ENCODE data around the gene CLECL1. TPM values are rescaled to one million over a fixed set of nuclear protein-coding genes. Genes with fewer than 3 reads are reported as not detected.

Gene CLECL1
- total and polyA plus RNA-seq, 2 of the 4 experiments (the other 2 are of a cell fraction) = not detected

DNA sequence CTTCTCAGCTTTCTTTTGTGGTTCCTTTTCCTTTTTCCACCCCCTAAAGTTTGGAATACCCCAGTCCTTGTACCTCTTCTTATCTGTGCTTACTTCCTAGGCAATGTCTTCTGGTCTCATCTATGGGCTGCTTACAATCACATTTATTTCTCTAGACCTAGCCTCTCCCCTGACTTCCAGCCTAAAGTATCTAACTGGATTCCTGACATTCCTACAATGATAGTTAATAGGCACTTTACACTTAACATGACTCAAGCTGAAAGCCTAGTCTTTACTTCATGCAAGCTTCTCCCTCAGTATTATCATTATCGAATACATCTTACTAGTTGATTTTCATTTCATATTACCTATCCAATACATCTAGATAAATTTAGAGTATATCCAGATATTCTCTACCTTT, 21.2 kb downstream of the CLECL1 start:
- Histone ChIP-seq H3K27ac (ENCODE audit: insufficient read depth, low read length) (no peak overlapping the region), H3K9ac (ENCODE audit: low read depth, low read length) (no peak overlapping the region), H3K4me3 (ENCODE audit: insufficient read depth, low read depth, low read length) (no peak overlapping the region), H2BK20ac (ENCODE audit: low read depth, low read length) (no peak overlapping the region), H2BK15ac (ENCODE audit: low read depth, low read length) (no peak overlapping the region), H3K36me3 (ENCODE audit: control insufficient read depth, insufficient read depth, low read length) (no peaks in the 10 kb centered on the region), H3K4me2 (ENCODE audit: low read depth, low read length) (no peak overlapping the region), H3K56ac (ENCODE audit: extremely low read depth, insufficient read depth, low read length) (no peak overlapping the region), H3K27me3 (ENCODE audit: control insufficient read depth, insufficient read depth, low read length) (no peaks in the 10 kb centered on the region; the same call in 1 of the 2 replicates), H2BK5ac (ENCODE audit: low read depth, low read length, poor library complexity, severe bottlenecking) (no peak overlapping the region), H4K8ac (ENCODE audit: low read depth in 2 of 2, low read length in 2 of 2) (no peak overlapping the region), H2AK9ac (replicated peaks; ENCODE audit: low read depth, low read length, poor library complexity) (no peak overlapping the region), H4K20me1 (ENCODE audit: insufficient read depth, low read length) (no peaks in the 10 kb centered on the region), H3K14ac (replicated peaks; ENCODE audit: low read depth, low read length) (no peak overlapping the region), H4K91ac (ENCODE audit: insufficient read depth, low read depth, low read length) (no peak overlapping the region), H2AFZ (replicated peaks; ENCODE audit: low read length, poor library complexity) (no peak overlapping the region), H3K9me3 (ENCODE audit: control insufficient read depth, insufficient read depth, low read length) (no peaks in the 10 kb centered on the region), H3K4ac (ENCODE audit: low read depth, low read length) (no peak overlapping the region), H2AK5ac (ENCODE audit: low read depth, low read length) (no peak overlapping the region), H3K18ac (ENCODE audit: low read depth, low read length) (no peak overlapping the region), H3K9me1 (ENCODE audit: insufficient read depth, low read length) (no peaks in the 10 kb centered on the region), H3K4me1 (ENCODE audit: control insufficient read depth, insufficient read depth, low read length) (no peaks in the 10 kb centered on the region), H4K5ac (ENCODE audit: low read depth, low read length) (no peak overlapping the region), H2BK120ac (ENCODE audit: low read depth, low read length) (no peak overlapping the region), H3K79me1 (ENCODE audit: low read depth in 1 of 2, low read length in 2 of 2) (no peaks in the 10 kb centered on the region), H3K23ac (ENCODE audit: low read depth, low read length) (no peak overlapping the region)
- no CpG with 5 or more reads among the region's 1 CpG for WGBS, 2 experiments (ENCODE audit: extremely low coverage in 2 of 2, insufficient read length in 1 of 2)
- DNase-seq (peak; percentile 16), ATAC-seq (ENCODE audit: low read depth) (peak; percentile 90)
- TF ChIP-seq MAFK (IDR thresholded peaks at IDR 0.05; ENCODE audit: low read depth, low read length) (no peak), MXI1 (IDR thresholded peaks at IDR 0.05; ENCODE audit: borderline replicate concordance, low read depth, low read length) (no peak), MAZ (IDR thresholded peaks at IDR 0.05; ENCODE audit: borderline replicate concordance, low read depth, low read length) (no peak), NFE2L2 (IDR thresholded peaks at IDR 0.05; ENCODE audit: low read depth, low read length) (no peak), RAD21 (IDR thresholded peaks at IDR 0.05; ENCODE audit: low read length) (no peak), CHD1 (IDR thresholded peaks at IDR 0.05; ENCODE audit: low read depth, low read length) (no peak), FOS (IDR thresholded peaks at IDR 0.05; ENCODE audit: low read depth, low read length) (no peak), SMC3 (IDR thresholded peaks at IDR 0.05; ENCODE audit: low read depth, low read length) (no peak), BHLHE40 (IDR thresholded peaks at IDR 0.05; ENCODE audit: low read depth, low read length) (no peak), POLR2A (IDR thresholded peaks at IDR 0.05; ENCODE audit: low read depth, low read length) (no peak), CEBPB (IDR thresholded peaks at IDR 0.05; ENCODE audit: low read depth, low read length) (no peak), RCOR1 (IDR thresholded peaks at IDR 0.05; ENCODE audit: insufficient replicate concordance, low read length) (no peak), RFX5 (IDR thresholded peaks at IDR 0.05; ENCODE audit: low read depth, low read length) (no peak)
- TF ChIP-seq, protein P1, sequence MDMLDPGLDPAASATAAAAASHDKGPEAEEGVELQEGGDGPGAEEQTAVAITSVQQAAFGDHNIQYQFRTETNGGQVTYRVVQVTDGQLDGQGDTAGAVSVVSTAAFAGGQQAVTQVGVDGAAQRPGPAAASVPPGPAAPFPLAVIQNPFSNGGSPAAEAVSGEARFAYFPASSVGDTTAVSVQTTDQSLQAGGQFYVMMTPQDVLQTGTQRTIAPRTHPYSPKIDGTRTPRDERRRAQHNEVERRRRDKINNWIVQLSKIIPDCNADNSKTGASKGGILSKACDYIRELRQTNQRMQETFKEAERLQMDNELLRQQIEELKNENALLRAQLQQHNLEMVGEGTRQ (IDR thresholded peaks at IDR 0.05; ENCODE audit: low read depth, low read length) = no peak
- TF ChIP-seq, protein P2, sequence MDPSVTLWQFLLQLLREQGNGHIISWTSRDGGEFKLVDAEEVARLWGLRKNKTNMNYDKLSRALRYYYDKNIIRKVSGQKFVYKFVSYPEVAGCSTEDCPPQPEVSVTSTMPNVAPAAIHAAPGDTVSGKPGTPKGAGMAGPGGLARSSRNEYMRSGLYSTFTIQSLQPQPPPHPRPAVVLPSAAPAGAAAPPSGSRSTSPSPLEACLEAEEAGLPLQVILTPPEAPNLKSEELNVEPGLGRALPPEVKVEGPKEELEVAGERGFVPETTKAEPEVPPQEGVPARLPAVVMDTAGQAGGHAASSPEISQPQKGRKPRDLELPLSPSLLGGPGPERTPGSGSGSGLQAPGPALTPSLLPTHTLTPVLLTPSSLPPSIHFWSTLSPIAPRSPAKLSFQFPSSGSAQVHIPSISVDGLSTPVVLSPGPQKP (IDR thresholded peaks at IDR 0.05; ENCODE audit: borderline replicate concordance, low read depth, low read length) = no peak
- TF ChIP-seq, protein P3, sequence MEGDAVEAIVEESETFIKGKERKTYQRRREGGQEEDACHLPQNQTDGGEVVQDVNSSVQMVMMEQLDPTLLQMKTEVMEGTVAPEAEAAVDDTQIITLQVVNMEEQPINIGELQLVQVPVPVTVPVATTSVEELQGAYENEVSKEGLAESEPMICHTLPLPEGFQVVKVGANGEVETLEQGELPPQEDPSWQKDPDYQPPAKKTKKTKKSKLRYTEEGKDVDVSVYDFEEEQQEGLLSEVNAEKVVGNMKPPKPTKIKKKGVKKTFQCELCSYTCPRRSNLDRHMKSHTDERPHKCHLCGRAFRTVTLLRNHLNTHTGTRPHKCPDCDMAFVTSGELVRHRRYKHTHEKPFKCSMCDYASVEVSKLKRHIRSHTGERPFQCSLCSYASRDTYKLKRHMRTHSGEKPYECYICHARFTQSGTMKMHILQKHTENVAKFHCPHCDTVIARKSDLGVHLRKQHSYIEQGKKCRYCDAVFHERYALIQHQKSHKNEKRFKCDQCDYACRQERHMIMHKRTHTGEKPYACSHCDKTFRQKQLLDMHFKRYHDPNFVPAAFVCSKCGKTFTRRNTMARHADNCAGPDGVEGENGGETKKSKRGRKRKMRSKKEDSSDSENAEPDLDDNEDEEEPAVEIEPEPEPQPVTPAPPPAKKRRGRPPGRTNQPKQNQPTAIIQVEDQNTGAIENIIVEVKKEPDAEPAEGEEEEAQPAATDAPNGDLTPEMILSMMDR (conservative IDR thresholded peaks at IDR 0.05; ENCODE audit: low read depth, low read length) = no peak
- ChIA-PET POLR2A (ENCODE audit: unreplicated experiment) (no interaction called here), CTCF (interaction anchor here (0.6 kb wide), 1 partner anchor 238 kb away, joined by 3 read pairs; no protein-coding TSS in a partner anchor)
- dilution Hi-C loops (cut with HindIII; ENCODE audit: low sequenced_read_pairs, unreplicated experiment) (no loop called here), in situ Hi-C loops (cut with MboI; ENCODE audit: low sequenced_read_pairs) (loop anchor here (25.0 kb wide), 1 partner anchor 374 kb away; no protein-coding TSS in a partner anchor), intact Hi-C loops (cut with micrococcal nuclease) (no loop called here)
- no TSS peak for BruUV-seq (replicated peaks)
